ENCODE results near the gene TRAPPC6A. TPM values are rescaled to one million over a fixed set of nuclear protein-coding genes. Genes with fewer than 3 reads are reported as not detected.
A peak's percentile ranks its signal among the peaks of the same experiment; 100 is the strongest.
"Not testable (repeated sequence)": the region's sequence is repeated elsewhere in the genome, so short reads cannot be mapped to it uniquely, and the experiment has no call there.

Gene TRAPPC6A
- total RNA-seq, 1 donor from 2014 or later, result 2.9 TPM

DNA sequence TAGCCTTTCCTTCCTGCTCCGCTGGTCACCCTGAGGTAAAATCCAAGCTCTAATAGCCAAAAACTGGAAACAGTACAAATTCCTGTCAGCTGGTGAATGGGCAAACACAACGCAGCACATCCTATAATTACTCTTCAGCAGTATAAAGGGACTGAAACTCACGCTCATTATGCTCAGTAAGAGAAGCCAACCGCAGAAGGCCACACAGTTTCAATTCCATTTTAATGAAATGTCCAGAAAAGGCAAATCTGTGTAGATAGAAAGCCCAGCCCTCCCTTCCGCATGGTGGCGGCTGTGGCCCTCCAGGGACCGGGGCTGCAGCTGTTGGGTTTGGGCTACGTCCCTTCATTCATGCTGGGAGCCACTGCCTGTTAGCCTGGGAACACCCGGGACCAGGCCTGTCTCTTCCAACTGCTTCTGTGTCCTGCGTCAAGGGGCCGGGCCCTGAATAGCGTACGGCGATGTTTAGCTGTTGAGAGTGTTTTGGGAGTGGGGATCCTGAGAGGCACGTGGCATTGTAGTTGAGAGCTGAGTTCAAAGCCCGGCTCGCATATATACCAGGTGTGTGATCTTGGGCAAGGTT is 40.8 kb downstream of the TRAPPC6A start:
- DNase-seq (ENCODE audit: low spot score in 2 of 2), result peak in 1 of 2 donors; percentile 55
- FAIRE-seq, result no peak

DNA sequence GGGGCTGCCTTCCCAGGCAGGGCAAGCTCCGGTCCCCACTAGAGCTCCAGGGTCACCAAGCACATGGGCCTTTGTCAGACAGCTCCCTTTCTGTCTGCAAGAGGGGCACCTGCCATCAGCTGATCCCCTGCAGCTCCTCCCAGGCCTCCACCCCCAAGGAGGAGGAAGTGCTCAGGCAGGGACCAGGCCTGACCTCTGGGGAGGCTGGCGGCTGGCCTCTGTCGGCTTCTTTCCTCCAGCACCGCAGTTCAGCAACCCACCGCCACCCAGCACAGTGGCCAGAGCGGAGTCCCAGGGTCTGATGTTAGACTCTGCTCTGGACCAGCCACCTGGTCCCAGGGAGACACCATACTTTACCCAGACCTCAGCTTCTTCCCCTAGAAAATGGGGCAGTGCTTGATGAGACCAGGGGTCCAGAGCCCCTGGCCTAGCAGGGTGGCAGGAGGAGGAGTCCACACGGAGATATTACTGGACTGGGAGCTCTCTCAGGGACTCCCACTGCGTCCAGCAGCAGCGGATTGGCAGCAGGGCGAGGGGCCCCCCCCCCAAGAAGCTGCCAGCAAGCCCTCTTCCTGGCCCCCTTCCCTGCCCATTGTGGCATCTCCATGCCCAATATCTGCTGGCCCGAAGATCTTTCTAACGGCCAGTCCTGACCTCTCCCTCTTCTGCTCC is 41.4 kb downstream of the TRAPPC6A start:
- FAIRE-seq (no peak), DNase-seq (ENCODE audit: low spot score in 2 of 2) (peak in 1 of 2 donors; percentile 22)

DNA sequence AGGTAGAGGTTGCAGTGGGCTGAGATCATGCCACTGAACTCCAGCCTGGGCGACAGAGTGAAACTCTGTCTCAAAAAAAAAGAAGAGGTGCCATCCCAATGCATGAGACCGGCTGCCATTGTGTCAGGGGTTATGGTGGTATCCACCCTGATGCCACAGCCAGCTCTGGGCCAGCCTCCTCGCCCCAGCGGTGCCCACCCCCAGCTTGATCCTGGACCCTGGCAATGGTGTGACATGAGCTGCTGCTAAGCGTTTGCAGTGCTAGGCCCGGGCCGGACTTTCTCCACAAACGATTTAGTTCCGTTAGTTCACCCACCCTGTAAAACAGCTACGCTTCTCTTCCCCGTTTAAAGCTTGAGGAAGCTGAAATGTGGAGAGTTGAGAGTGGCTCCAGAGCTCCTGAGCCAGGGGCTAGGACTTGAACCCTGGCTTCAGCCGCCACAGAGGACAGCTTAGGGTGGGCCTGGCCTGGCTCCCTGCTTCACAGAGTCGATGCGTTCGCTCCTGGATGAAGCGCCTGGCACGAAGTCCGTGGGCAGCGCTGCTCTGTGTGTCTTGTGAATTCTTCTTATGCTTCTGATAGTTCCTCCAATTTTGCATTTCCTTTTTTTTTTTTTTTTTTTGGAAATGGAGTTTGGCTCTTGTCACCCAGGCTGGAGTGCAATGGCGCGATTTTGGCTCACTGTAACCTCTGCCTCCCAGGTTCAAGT is 42.7 kb downstream of the TRAPPC6A start:
- no peak for DNase-seq (ENCODE audit: low spot score in 2 of 2)
- no peak for FAIRE-seq

DNA sequence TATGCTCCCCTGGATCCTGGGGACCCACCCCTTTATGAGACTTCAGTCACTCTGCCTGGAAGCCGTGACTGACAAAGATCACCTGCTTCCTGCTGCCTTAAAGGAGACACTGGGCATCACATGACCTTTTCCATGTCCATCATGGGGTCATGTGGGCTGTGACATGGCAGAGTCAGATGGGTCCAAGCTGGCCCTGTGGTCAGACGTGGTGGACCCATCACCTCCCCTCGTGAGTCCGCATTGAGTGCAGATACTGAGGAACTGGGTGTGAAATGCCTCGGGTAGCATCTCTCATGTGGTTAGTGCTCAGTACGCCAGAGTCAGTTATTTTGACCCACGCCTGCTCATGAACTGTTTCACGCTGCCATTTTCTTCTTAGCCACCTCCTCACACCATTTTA is 44.4 kb downstream of the TRAPPC6A start:
- FAIRE-seq, result no peak
- no peak for DNase-seq (ENCODE audit: low spot score in 2 of 2)

DNA sequence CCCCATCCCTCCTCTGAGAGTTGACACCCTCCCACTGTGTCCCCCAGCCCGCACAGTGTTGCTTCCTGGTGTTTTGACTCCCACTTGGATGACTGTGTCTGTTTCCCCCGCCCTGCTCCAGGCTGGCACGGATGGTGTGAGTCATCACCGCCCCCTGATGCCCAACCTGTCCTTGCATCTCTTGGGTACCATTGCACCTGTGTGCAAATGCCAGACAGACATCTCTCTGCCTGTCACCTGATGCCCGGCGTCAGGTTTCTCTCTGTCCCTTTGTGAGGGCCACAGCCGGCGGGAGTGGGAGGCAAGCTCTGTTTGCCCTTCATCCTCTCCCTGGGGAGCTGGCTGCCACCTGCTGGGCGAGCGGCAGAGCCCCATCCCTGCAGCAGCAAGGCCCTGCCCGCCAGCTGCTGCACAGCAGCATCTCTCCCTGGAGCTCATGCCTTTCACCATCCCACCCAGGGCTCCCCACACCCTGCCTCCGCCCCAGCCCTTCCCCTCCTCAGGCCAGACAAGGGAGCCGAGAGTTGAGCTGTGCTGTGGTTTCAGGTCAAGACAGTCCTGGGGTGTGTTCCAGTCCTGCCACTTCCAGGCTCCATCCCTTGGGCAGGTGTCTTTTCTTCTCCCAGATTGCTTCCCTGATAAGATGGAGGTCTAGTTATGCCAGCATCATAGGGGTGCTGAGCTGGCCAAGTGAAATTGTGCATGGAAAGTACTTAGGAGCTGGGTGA is 47.0 kb downstream of the TRAPPC6A start:
- FAIRE-seq, result no peak
- DNase-seq (ENCODE audit: low spot score in 2 of 2), result no peak

DNA sequence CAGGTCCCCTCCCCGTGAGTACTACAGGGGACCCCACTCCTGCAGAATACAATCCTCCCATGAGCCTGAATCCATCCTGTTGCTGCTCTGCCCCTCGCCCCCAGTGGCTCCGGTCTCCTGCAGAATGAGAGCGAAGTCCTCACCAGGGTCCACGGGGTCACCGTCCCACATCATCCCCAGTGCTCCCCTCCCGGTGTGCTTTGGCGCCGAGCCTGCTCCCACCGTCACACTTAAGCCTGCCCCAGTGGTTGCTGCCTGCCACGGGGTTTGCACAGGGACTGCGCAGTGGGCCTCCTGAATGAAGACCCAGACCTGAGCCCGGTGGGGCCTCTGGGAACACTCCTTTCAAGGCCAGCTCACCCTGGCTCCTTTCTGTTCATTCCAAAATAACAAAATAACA is 47.8 kb downstream of the TRAPPC6A start:
- DNase-seq (ENCODE audit: low spot score in 2 of 2) (no peak), FAIRE-seq (no peak)

DNA sequence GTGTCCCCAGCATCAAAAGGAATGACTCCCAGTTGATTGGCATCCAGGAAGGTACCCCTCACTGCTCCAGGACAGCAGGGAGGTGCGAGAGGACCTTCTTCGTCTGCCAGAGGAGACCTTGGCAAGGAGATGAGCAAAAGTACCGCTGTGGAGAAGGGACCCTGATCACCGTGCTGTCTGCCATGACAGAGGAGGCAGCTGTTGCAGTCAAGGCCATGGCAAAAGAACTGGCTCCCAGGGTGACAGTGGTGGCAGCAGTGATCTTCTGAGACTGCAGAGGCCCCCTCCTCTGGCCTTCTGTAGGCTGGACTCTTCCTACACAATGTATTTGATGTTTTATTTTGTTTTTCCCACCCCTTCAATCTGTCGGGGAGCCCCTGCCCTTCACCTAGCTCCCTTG is 49.2 kb downstream of the TRAPPC6A start:
- DNase-seq (ENCODE audit: low spot score in 2 of 2), result no peak
- no peak for FAIRE-seq

DNA sequence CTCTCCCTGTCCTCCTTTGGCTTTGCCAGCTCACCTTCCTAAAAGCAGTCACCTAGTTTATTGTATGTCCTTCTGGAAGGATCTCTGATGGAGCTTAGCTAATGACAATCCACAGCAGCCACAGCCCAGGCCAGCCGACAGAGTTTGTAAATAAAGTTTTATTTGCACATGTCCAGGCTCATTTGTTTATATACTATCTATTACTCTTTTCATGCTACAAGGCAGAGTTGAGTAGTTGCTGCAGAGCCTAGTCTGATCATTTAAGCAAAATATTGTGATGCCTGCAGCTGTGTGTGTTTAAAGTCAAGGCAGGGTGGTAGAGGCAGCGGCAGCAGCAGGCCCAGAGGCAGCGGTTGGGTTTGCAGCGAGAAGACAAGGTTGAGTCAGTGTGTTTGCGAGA is 49.9 kb downstream of the TRAPPC6A start:
- FAIRE-seq (no peak), DNase-seq (ENCODE audit: low spot score in 2 of 2) (no peak)

DNA sequence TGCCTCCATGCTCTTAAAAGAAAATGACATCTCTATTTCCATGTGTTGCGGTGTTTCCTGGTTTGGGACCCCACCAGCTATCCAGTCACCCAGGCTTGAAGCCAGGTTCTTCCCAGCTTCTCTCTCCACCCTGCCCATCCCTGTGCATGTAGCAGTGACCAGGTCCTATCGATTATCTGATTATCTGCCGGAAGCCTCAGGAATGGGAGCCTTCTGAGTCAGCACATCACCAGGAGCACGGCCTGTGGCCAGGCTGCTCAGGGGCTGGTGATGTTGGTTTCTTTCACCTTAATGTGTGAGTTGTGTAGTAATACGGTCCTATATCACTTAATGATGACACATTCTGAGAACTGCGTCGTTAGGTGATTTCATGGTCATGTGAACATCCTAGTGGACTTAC is 51.4 kb downstream of the TRAPPC6A start:
- FAIRE-seq, result no peak

DNA sequence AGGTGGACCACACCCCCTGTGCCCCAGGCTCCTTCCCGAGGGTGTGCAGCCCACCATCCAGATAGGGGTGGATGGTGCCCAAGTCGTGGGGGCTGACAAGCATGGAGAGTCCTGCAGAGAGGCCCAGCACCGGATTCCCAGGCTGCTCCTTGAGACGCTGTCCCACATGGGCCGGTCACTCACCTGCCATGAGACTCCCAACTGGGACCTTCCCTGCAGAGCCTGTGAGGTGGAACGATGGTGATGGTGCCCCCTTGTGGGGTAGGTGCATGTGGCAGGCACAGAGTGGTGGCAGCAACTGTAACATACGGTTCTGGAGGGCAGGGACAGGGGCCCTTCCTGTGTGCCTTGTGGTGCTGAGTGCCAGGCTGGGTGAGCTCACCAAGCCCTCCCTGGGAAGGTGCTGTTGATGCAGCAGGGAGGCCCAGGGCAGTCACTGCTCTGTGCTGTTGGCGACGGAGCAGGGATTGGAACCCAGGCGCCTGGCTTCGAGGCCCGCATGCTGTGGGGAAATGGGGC is 52.0 kb downstream of the TRAPPC6A start:
- DNase-seq (ENCODE audit: low spot score in 2 of 2), result no peak
- FAIRE-seq, result no peak

More for the DNA sequence above, 51.4 kb downstream of the TRAPPC6A start:
- no peak for DNase-seq (ENCODE audit: low spot score in 2 of 2)

DNA sequence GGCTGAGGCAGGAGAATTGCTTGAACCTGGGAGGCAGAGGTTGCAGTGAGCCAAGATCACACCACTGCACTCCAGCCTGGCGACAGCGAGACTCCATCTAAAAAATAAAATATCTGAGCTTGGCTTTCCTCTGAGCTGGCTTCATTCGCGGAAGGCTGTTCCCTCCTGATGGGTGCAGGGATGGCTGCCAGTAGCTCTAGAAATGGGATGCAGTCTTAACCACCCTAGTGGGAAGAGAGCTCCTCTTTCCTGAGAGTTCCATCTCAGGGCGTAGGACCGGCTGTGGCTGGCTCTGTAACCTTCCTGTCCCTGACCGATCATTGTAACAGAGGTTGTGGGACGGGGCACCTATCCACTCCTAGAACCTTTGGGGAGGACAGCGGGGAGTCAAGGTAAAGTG is 52.7 kb downstream of the TRAPPC6A start:
- DNase-seq (ENCODE audit: low spot score in 2 of 2) (no peak), FAIRE-seq (no peak)

DNA sequence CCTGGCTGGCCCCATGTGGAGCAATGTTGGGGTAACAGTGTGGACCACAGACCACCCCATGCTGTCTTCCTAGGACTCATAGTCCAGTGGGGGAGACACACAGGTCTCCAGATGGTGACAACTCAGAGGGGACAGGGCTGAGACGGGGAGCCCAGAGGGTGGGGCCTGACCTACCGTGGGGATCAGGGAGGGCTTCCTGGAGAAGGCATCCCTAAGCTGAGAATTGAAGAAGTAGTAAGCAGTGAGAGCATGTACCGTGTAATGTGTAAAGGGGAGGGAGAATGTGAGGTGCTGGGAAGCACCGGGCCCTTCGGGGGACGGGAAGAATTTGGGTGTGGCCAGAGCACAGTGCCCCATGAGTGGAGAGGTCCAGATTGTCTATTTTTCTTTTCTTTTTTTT is 54.0 kb downstream of the TRAPPC6A start:
- DNase-seq (ENCODE audit: low spot score in 2 of 2) (no peak), FAIRE-seq (no peak)

DNA sequence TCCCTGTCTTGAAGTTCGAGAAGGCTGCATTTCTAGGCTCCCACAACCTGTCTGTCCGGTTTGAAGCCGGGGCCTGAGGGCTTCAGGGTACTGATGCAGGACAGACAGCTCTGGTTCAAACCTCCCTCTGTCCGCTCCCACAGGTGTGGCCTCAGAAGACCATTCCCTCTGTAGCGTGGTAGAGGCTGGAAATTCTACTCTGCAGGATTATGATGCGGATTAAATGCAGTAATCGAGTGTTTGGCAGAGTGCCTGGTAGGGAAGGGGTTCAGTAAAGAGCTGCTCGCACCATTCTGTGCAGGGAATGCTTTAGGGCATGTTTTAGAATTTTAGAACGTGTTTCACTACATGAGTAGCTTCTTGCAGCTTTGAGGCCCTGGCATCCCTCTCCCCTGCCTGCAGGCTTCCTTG is 54.6 kb downstream of the TRAPPC6A start:
- no peak for DNase-seq (ENCODE audit: low spot score in 2 of 2)

DNA sequence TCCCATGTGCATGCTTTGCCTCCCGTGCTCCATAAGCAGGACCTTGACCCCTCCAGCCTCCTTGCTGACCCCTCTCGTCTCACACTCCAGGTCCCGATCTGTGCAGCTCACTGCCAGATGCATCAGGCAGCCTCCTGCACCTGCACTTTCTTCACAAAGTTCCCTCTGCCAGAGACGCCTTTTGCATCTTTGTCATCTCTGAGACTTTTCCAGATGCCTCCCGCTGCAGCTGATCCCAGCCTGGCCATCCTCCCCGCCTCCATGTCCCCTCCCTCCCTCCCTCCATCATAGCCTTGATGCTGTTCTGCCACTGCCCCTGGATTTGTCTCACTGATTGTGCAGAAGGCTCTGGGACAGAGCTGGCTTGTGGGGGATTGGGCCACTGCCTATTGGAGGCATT is 55.2 kb downstream of the TRAPPC6A start:
- no peak for DNase-seq (ENCODE audit: low spot score in 2 of 2)

More for the DNA sequence above, 54.6 kb downstream of the TRAPPC6A start:
- no peak for FAIRE-seq

DNA sequence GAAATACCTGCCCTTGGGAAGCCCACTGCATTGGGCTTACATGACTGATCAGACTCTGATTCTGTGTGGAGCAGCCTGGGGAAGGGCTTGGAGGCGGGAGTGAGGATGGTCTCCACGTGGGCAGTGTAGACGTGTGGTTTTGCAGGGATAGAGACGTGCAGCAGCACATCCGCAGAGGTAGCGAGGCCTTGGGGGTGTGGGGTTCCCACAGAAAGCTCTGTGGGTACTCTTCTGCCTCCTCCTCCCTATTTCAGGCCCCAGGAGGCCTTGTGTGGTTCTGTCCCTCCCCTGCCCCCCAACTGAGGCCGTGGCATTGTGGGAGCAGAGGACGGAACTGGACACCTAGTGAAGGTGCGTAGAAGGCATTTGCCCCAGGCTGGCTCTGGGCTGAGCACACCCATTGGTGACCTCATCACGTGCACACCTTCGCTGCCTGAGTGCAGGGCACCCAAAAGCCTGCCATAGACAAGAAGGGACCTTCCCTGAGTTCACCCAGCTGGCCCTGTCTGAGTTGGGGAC is 56.2 kb downstream of the TRAPPC6A start:
- no peak for DNase-seq (ENCODE audit: low spot score in 2 of 2)
- FAIRE-seq, result no peak

More for the DNA sequence above, 55.2 kb downstream of the TRAPPC6A start:
- FAIRE-seq, result no peak

DNA sequence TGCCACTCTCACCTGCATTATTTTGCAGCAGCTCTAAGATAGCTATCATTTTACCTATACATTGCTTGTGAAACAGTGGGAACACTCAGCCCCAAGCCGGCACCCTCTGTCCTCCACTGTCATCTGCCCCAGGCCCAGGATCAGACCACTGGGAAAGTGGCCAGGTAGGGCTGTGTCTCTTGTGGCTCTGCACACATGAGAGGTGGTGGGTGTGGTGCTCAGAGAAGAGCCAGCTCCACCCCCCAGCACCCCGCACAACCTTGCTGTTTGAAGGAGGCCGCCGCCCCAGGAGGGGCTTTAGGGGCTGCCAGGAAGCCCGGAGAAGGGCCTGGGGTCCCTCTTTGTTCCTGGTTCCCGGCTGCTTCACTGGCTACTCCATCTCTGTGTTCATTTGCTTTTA is 58.5 kb downstream of the TRAPPC6A start:
- DNase-seq (ENCODE audit: low spot score in 2 of 2), result no peak
- FAIRE-seq, result no peak

DNA sequence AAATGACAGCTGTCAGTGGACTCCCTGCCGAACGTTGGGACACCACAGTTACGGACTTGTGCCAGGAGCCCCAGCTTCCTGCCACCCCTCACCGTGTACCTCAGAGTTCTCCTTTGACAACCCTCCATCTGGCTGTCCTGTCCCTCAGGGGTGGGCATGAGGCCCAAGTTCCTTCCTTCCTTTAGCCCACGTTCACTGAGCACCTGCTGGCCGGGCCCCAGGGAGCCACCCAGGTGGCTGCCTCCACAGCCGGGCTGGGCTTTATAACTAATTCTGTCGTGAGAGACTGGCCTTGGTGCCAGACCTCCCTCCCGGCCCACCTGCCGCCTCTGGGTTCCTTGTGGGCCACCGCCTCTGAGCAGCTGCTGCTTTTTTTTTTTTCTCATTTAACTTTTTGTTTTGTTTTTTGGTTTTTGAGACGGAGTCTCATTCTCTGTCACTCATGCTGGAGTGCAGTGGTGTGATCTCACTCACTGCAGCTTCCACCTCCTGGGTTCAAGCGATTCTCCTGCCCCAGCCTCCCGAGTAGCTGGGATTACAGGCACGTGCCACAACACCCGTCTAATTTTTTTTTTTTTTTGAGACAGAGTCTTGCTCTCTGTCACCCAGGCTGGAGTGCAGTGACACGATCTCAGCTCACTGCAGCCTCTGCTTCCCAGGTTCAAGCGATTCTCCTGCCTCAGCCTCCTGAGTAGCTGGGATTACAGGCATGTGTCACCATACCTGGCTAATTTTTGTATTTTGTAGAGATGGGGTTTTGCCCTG is 59.3 kb downstream of the TRAPPC6A start:
- not testable (repeated sequence) for FAIRE-seq; DNase-seq (ENCODE audit: low spot score in 2 of 2)

DNA sequence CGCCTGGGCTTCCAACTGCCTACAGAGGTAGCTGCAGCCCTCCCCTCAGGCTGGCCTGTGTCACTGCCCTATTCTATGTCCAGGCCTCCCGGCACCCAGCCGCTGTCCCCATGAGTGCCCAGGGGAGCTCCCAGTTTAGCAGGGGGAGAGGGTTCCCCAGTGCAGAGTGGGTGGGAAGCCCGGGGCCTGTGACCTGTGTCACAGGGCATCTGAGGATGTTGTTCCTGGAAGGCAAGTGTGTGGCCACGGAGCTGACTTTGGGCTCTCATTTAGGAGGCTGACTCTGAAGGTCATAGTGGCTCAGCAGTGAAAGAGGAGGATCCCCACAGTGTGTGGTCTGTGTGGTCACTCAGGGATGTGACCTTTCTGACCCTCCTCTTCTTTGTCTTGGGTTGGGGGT is 59.9 kb downstream of the TRAPPC6A start:
- FAIRE-seq (no peak), DNase-seq (ENCODE audit: low spot score in 2 of 2) (no peak)

DNA sequence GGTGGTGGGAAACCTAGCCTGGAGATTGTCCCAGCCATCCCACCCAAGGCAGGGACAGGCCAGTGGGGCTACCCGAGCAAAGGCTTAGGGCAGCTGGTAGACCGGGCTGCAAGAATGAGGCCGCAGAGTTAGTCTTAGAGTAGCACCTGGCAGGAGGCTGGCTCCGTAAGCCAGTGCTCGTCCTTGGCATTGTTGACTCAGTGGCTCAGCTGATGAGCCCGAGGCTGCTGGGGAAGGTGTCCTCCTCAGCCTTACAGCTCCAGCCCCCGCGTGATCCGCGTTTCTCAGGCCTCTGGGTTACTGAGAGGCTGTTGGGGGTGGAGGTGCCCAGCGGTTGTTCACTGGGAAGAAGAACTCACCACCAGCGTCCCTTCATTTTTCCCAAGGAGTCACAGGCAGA is 60.4 kb downstream of the TRAPPC6A start:
- no peak for FAIRE-seq

DNA sequence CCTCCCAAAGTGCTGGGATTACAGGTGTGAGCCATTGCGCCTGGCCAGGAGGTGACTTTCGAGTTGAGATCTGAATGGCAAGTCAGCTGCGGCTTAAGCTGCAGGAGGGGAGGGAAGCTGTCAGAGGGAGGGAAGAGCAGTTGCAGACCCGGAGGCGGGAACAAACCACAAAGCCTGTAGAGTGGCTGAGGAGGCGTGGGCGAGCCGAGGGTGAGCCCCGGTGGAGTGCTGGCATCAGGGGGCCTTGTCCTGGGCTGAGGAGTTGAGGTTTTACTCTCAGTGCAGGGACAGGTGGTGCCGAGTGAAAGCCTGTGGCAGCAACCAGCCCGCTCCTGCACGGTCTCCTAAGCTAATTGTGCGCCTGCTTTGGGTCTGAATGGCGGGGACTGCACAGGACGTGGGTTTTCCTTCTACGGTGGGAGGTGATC is 60.9 kb downstream of the TRAPPC6A start:
- no peak for FAIRE-seq
- no peak for DNase-seq (ENCODE audit: low spot score in 2 of 2)

More for the DNA sequence above, 60.4 kb downstream of the TRAPPC6A start:
- no peak for DNase-seq (ENCODE audit: low spot score in 2 of 2)

Data from frontal cortex (tissue), 4 donors.